RPMI8226 (cell line): ENCODE measurements around the gene MUC5B.
"Not testable (repeated sequence)": the region's sequence is repeated elsewhere in the genome, so short reads cannot be mapped to it uniquely, and the experiment has no call there.

Source experiments
- DNase-seq: peaks from one replicate; pipeline ENCODE4 v3.0.0-alpha.2; 2015

Gene MUC5B

DNA sequence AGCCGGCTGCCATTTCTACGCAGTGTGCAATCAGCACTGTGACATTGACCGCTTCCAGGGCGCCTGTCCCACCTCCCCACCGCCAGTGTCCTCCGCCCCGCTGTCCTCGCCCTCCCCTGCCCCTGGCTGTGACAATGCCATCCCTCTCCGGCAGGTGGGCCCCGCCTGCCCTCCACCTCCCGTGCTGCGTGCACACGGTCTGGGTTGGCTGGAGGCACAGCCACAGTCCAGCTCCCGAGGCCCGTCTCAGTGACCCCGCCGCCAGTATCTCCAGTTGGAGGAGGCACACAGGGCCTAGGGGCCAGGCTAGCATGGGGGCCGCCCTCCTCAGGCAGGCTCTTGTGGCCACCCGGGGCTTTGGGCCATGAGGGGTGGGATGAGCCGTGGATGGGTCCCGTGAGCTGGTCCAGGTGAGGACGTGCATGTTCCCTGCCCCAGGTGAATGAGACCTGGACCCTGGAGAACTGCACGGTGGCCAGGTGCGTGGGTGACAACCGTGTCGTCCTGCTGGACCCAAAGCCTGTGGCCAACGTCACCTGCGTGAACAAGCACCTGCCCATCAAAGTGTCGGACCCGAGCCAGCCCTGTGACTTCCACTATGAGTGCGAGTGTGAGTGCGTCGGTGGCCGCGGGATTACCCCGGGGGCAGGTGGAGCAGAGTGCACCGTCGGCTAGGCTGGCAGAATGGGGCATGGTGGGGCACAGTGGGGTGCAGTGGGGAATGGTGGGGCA is 29.7 kb downstream of the MUC5B start:
- DNase-seq = no peak

DNA sequence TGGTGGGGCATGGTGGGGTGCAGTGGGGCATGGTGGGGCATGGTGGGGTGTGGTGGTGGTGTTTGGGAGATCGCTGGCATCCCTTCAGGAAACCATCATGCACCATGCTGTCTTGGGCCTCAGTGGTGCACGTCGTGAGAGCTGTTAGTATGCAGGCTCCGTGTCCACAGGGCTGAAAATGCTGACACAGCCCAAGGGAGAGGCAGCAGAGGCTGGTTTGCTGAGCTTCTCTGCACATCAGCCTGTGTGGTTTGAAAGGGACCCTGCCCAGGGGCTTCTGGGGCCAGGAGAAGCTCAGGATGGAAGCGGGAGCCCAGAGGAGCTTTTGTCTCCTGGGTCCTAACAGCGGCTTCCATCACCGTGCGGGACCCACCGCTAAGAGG is 30.2 kb downstream of the MUC5B start:
- no peak for DNase-seq

DNA sequence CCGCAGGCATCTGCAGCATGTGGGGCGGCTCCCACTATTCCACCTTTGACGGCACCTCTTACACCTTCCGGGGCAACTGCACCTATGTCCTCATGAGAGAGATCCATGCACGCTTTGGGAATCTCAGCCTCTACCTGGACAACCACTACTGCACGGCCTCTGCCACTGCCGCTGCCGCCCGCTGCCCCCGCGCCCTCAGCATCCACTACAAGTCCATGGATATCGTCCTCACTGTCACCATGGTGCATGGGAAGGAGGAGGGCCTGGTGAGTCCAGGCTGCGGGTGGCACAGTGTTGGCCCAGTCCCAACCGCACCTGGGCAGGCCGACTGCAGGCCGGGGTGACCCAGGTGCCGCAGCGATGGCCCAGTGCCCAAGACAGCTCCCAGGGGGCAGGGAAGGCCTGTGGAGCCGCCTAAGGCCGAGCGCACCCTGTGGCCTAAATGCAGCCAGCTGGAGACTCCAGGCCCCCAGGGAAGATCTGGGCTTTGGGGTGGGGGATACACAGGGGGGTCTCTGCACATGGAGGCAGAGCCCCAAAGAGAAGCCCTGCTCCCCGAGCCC is 31.3 kb downstream of the MUC5B start:
- DNase-seq = peak; percentile 44

DNA sequence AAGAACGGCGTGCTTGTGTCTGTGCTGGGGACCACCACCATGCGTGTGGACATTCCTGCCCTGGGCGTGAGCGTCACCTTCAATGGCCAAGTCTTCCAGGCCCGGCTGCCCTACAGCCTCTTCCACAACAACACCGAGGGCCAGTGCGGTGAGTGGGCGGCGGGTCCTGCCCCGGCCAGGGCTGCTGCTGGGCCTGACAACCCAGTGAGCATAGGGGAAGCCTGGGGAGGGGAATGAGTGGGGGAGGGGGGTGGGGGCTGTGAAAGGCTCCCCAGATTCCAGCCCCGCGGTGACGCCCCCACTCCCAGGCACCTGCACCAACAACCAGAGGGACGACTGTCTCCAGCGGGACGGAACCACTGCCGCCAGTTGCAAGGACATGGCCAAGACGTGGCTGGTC is 31.9 kb downstream of the MUC5B start:
- DNase-seq = no peak

GRCh38 chr11:1255151-1255550 is 32.3 kb downstream of the MUC5B start:
- no peak for DNase-seq

- no peak for DNase-seq
Measured at GRCh38 chr11:1256257-1257045, 33.6 kb downstream of the MUC5B start.

DNA sequence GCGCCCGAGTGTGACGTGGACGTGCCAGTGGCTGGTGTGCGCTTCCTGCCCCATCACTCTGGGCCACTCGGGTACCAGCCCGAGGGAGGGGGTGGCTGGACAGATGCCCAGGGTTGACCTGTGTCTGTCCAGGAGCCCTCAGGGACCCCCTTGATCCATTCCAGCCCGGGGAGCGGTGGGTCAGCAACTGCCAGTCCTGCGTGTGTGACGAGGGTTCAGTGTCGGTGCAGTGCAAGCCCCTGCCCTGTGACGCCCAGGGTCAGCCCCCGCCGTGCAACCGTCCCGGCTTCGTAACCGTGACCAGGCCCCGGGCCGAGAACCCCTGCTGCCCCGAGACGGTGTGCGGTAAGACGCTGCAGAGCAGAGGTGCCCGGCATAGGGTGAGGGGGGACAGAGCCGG is 34.5 kb downstream of the MUC5B start:
- DNase-seq = no peak

DNA sequence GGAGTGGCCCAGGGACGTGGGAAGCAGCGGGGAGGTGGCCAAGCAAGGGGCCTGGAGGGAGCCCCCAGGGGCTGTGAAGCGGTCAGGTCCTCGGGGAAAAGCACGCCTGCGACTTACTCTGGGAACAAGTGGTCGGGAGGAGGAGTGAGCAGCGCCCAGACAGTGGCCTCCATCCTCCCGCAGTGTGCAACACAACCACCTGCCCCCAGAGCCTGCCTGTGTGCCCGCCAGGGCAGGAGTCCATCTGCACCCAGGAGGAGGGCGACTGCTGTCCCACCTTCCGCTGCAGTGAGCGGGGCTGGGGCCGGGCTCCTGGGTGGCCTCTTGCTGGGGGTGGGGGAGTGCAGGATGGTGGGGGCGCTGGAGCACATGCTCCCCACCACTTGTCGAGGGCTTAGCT is 35.0 kb downstream of the MUC5B start:
- DNase-seq = no peak

GRCh38 chr11:1258401-1259075 is 35.7 kb downstream of the MUC5B start:
- DNase-seq = no peak

- DNase-seq = no peak
Measured at GRCh38 chr11:1259076-1259461, 36.2 kb downstream of the MUC5B start.

DNA sequence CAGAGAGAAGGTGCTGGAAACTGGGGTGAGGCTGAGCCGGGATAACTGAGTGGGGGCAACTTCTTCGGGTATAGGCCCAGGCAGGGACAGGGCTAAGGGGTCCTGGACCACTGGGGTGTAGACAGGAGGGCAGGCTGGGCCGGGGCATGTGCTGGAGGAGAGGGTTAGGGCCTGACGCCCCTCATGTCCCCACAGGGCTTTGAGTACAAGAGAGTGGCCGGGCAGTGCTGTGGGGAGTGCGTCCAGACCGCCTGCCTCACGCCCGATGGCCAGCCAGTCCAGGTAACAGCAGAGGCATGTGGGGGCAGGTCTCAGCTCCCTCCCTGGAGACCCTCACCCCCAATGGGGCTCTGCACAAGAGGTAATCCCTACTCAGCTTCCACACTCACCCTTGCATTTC is 36.7 kb downstream of the MUC5B start:
- no peak for DNase-seq

DNA sequence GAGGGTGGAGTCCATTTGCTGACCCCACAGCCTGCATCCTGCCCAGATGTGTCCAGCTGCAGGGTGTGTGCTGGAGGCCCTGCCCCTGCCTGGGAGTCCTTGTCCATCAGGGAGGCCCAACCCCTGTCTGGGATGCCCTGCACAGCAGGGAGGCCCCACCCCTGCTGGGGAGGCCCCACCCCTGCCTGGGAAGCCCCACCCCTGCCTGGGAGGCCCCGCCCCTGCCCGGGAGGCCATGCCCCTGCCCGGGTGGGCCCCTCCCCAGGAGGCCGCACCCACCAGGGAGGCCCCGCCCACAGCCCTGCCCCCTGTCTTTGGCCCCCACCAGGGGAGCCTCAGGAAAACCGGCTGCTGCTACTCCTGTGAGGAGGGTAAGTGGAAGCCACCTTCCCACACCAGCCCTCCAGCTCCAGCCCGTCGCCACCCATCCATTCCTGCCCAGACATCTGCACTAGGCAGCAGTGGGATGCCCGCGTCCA is 37.2 kb downstream of the MUC5B start:
- DNase-seq = peak; percentile 14

DNA sequence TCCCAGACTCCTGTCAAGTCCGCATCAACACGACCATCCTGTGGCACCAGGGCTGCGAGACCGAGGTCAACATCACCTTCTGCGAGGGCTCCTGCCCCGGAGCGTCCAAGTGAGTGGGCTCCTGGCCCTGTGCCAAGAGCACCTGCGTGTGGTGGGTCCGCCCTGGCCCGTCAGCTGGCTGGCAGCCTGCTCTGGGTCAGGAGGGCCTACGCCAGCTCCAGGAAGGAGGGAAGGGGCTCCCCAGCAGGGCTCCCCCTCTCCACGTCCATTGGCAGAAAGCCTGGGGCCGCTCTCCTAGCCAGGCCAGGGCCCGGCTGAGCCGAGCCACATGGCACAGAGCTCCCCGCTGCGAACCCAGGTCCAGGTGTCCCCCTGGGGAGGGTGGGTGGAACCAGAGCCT is 37.8 kb downstream of the MUC5B start:
- no peak for DNase-seq

DNA sequence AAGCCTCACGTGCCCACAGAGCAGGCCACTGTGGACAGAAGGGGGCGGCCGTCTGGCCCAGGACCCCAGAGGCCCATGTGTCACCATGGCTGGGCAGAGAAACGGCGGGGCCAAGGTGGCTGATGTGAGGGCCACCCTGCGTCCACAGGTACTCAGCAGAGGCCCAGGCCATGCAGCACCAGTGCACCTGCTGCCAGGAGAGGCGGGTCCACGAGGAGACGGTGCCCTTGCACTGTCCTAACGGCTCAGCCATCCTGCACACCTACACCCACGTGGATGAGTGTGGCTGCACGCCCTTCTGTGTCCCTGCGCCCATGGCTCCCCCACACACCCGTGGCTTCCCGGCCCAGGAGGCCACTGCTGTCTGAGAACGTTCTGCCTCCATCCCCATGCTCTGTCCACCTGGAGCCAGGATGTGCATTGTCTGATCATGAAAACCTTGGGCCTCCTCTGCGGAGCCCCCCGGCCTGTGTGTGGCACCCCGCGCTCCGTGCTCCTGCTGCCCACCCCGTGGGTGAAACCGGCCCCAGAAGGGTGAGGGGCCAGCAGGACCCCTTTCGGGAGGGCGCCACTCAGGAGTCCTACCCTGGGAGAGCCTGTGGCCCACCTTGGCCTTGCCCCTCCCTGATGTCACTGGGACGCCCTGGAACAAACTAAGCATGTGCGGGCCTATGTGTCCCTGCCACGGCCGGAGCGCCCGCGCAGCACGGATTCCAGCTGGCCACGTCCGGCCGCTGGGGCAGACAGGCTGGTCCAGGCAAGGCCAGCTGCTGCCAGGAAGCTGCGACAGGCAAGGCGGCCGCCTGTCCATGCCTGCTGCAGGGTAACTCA is 38.6 kb downstream of the MUC5B start:
- DNase-seq = no peak

GRCh38 chr11:1262172-1263006 is 39.5 kb downstream of the MUC5B start:
- peak; percentile 87 for DNase-seq

DNA sequence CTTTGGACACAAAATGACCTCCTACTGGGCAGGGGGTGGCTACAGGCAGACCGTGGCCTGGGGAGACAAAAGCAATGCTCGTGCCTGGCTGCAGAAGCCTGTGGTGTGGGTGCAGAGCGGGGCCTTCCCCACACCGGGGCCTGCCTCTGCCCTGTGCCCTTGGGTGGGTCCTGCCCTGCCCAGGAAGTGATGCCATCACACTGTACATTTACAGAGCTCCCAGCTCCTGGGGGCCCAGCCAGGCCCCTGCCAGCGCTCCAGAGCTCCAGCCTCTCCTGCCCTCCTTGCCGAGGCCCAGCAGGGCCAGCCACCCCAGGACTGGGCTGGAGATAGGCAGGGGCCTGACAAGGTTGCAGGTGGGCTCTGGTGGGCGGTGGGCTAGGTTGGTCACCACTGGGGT is 40.1 kb downstream of the MUC5B start:
- DNase-seq = no peak

DNA sequence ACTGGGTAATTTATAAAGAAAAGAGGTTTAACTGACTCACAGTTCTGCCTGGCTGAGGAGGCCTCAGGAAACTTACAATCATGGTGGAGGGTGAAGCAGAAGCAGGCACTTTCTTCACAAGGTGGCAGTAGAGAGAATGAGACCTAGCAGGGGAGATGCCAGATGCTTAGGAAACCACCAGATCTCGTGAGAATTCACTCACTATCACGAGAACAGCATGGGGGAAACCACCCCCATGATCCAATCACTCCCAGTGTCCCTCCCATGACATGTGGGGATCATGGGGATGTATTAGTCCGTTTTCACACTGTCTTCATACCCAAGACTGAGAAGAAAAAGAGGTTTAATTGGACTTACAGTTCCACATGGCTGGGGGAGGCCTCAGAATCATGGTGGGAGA is 41.6 kb downstream of the MUC5B start:
- peak; percentile 58 for DNase-seq

DNA sequence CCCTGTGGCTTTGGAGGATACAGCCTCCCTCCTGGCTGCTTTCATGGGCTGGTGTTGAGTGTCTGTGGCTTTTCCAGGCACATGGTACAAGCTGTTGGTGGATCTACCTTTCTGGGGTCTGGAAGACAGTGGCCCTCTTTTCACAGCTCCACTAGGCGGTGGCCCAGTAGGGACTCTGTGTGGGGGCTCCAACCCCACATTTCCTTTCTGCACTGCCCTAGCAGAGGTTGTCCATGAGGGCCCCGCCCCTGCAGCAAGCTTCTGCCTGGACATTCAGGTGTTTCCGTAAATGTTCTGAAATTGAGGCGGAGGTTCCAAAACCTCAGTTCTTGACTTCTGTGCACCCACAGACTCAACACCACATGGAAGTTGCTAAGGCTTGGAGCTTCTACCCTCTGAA is 42.6 kb downstream of the MUC5B start:
- DNase-seq = not testable (repeated sequence)

- DNase-seq = not testable (repeated sequence)
Measured at GRCh38 chr11:1266976-1267375, 44.1 kb downstream of the MUC5B start.

DNA sequence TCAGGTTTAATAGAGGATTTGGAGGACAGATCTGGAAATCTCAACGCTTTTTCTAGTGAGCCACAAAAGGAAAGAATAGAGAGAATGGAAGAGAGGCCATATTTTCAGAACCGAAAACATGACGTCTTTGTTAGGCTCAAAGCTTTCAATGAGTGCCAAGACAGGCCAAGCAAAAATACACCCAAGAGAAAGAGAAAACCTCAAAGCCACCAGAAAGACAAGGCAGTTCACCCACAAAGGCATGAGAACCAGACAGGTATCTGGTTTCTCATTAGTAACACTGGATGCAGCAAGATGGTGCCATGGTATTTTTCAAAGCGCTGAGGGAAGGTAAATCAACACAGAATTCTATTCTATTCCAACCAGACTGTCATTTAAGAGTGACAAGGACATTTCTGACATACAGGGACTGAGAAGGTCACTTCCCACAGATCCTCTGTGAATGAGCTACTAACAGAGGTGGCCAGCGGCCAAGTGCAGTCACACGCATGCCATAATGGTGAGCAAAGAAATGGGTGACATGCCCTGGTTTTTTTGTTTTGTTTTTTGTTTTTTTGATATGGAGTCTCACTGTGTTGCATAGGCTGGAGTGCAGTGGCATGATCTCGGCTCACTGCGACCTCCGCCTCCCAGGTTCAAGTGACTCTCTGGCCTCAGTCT is 44.7 kb downstream of the MUC5B start:
- no peak for DNase-seq

GRCh38 chr11:1269957-1270356 is 47.1 kb downstream of the MUC5B start:
- no peak for DNase-seq
